Placental pericyte (primary cell): ENCODE data around the gene CCDC169. TPM values are rescaled to one million over a fixed set of nuclear protein-coding genes. Genes with fewer than 3 reads are reported as not detected.

ENCODE experiments used
- small RNA-seq: library from RNA; depleted of rRNA; stranded (forward); fragments of <200 nt; gene quantifications from one replicate; pipeline ENCODE3, GENCODE V24; 2012; ENCODE audit warnings: low replicate concordance
- total RNA-seq: library from RNA; depleted of rRNA; stranded (reverse); fragments of >200 nt; gene quantifications from 2 replicates; pipeline ENCODE4 v1.2.3, GENCODE V29; 2012

CCDC169 gene
- 1.3 and 3.3 TPM in 2 replicates for total RNA-seq

GRCh38 chr13:36297366-36298338, at the start of gene CCDC169:
Gene CCDC169 (minus strand): TSS chr13:36297814. CDS start chr13:36297719, 95 bp downstream.

GRCh38 chr13:36346222-36347083, 48.8 kb upstream of the CCDC169 start, which contains the start of gene SPART:
Gene SPART (minus strand): TSS chr13:36346394. CDS start chr13:36335830, 10,564 bp downstream.

GRCh38 chr13:36214163-36214921, 83.3 kb downstream of the CCDC169 start, which contains the start of gene SOHLH2:
Gene SOHLH2 (minus strand): TSS chr13:36214556. CDS start chr13:36214526, 30 bp downstream.

Small RNA genes lying within 50 kb of the gene (small RNA-seq; reads per million reads assigned to genes)
- not detected for gene RNU6-71P

Other genes starting within 250 kb of the CCDC169 start
- under 0.01 and 1.1 TPM in 2 replicates for gene DCLK1, start 166.4 kb downstream of the CCDC169 start, total RNA-seq
- gene SOHLH2, start 83.3 kb downstream of the CCDC169 start, total RNA-seq, result 0.22 and 0.72 TPM in 2 replicates
- 48.8 and 71.8 TPM in 2 replicates for gene SPART, start 48.6 kb upstream of the CCDC169 start, total RNA-seq
- 0.43 and 1.1 TPM in 2 replicates for gene CCNA1, start 134.7 kb upstream of the CCDC169 start, total RNA-seq